DMS79 (cell line): ENCODE measurements around the gene ANKRD65.

Experiments
- DNase-seq: peaks from one replicate; lab custom pipeline; 2025; lab: John Stamatoyannopoulos, UW

ANKRD65 gene

GRCh38 chr1:1441002-1441888 is 20.2 kb upstream of the ANKRD65 start:
- DNase-seq, result no peak

GRCh38 chr1:1440262-1441001 is 19.4 kb upstream of the ANKRD65 start:
- DNase-seq, result no peak

- DNase-seq, result no peak
These were observed 18.6 kb upstream of the ANKRD65 start for GRCh38 chr1:1439546-1440261.

GRCh38 chr1:1438531-1439381 is 17.7 kb upstream of the ANKRD65 start:
- no peak for DNase-seq

GRCh38 chr1:1437904-1438376 is 16.9 kb upstream of the ANKRD65 start:
- no peak for DNase-seq

- DNase-seq, result no peak
These were observed 16.2 kb upstream of the ANKRD65 start for GRCh38 chr1:1437033-1437903.

GRCh38 chr1:1436630-1437032 is 15.6 kb upstream of the ANKRD65 start:
- no peak for DNase-seq

- DNase-seq, result no peak
These were observed 15.0 kb upstream of the ANKRD65 start for GRCh38 chr1:1435911-1436629.

- DNase-seq, result no peak
These were observed 14.2 kb upstream of the ANKRD65 start, which contains the start of gene VWA1 for GRCh38 chr1:1435106-1435903. VWA1 (plus strand) TSS chr1:1435690; CDS start chr1:1435749, 59 bp downstream.

GRCh38 chr1:1434824-1435105 is 13.7 kb upstream of the ANKRD65 start:
- DNase-seq, result no peak

- DNase-seq, result no peak
These were observed 13.2 kb upstream of the ANKRD65 start for GRCh38 chr1:1434131-1434823.

- no peak for DNase-seq
These were observed 12.7 kb upstream of the ANKRD65 start for GRCh38 chr1:1433804-1434130.

GRCh38 chr1:1432951-1433803 is 12.1 kb upstream of the ANKRD65 start:
- no peak for DNase-seq

- no peak for DNase-seq
These were observed 11.3 kb upstream of the ANKRD65 start for GRCh38 chr1:1432274-1432950.

GRCh38 chr1:1431845-1432273 is 10.8 kb upstream of the ANKRD65 start:
- no peak for DNase-seq

- no peak for DNase-seq
These were observed 10.1 kb upstream of the ANKRD65 start for GRCh38 chr1:1430992-1431844.
